HS-27A (cell line): ENCODE data around the gene SPEN.
"Not testable (repeated sequence)": the region's sequence is repeated elsewhere in the genome, so short reads cannot be mapped to it uniquely, and the experiment has no call there.

Source experiments
- DNase-seq: peaks from one replicate; pipeline ENCODE4 v3.0.0-alpha.2; 2012; ENCODE audit warnings: low read depth, missing footprints

Gene SPEN

DNA sequence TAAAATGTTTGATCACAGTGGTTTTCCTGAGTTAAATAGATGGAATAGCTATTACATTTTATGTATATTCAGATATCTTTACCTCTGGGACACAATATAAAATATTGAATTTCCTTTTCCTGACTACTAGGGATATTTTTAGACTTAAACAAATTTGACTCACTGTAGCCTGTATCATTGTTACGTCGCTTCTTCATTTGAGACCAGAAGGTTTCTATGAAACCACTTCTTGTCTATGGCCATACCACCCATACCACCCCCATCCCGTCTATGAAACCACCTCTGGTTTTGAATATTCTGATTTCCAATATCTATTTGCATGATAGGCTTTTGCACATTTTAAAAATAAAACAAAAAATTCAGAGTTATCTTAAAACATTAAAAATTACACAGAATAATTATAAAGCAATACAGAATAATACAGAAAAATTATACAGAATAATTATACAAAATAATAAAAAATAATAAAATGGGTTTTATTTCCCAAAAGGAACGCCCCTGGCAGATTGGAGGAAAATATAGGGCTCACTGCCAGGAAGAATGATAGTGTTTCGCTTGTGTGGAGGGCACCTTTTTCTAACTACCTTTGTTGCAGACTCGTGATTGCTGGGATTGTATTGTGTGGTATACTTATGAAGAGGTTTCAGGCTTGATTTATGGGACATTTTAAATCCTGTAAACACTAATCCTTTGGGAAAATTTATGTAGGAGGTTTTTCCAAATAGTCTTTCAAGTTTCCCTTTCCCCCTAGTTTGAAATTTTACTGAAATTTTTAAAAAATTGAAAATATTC is 4.7 kb downstream of the SPEN start:
- DNase-seq: no peak

DNA sequence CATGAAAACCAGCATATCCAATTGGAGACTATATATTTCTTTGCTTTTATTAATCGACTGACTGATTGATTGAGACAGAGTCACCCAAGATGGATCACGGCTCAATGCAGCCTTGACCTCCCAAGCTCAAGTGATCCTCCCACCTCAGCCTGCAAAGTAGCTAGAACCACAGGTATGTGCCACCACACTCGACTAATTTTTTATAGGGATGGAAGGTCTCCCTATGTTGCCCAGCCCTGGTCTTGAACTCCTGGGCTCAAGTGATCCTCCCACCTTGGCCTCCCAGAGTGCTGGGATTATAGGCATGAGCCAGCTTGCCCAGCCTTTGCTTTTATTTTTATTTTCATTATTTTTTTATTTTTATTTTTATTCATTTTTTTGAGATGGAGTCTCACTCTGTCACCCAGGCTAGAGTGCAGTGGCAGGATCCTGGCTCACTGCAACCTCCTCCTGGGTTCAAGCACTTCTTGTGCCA is 5.4 kb downstream of the SPEN start:
- no peak for DNase-seq

DNA sequence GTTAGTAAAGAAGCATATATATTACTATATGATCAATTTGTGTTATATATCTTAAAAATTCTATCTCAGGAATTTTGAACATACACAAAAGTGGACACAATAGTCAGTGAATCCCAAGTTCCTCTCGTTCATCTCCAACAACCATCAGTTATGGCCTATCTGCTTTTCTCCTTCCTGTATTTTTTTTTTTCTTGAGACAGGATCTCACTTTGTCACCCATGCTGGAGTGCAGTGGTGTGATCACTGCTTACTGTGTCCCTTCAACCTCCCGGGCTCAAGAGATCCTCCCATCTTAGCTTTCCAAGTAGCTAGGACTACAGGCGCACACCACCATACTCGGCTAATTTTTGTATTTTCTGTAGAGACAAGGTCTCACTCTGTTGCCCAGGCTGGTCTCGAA is 9.4 kb downstream of the SPEN start:
- DNase-seq: no peak

DNA sequence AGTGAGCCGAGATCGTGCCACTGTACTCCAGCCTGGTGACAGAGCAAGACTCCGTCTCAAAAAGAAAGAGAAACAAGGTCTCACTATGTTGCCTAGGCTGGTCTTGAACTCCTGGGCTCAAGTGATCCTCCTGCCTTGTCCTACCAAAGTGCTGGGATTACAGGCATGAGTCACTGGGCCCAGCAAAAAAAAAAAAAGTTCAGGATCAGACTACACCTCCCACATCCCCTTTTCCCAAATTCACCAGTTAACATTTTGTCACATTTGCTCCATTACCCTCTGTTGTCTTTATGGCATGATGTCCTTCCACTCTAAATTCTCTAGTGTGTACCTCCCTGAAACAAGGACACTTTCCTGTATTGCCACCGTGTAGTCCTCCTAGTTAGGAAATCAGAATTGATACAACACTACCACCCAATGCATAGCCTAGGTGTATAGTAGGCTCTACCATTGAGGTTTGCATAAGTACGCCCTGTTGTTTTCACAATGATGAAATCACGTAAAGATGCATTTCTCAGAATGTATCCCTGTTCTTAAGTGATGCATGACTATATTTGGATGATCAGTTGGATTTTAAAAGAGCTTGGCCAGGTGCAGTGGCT is 10.7 kb downstream of the SPEN start:
- DNase-seq: no peak

DNA sequence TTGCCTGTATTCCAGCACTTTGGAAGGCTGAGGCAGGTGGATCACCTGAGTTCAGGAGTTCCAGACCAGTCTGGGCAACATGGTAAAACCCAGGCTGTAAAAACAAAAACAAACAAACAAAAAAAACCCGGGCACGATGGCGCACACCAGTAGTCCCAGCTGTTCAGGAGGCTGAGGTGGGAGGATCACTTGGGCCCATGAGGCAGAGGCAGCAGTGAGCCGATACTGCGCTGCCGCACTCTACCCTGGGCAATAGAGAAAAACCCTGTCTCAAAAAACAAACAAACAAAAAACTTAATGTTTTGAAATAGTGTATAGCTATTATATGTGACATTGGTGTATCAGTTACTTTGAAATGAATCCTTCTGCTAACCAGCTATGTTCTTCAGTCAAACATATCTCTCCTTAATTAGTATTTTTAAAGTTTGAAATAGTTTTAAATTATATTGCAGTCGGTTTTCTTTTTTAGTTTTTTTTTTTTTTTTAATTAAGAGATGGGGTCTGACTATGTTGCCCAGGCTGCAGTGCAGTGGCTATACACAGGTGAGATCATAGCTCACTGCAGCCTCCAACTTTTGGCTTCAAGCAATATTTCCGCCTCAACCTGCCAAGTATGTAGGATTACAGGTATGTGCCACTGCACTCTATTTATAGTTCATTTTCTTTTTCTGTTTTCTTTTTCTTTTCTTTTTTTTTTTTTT is 11.3 kb downstream of the SPEN start:
- DNase-seq: no peak

DNA sequence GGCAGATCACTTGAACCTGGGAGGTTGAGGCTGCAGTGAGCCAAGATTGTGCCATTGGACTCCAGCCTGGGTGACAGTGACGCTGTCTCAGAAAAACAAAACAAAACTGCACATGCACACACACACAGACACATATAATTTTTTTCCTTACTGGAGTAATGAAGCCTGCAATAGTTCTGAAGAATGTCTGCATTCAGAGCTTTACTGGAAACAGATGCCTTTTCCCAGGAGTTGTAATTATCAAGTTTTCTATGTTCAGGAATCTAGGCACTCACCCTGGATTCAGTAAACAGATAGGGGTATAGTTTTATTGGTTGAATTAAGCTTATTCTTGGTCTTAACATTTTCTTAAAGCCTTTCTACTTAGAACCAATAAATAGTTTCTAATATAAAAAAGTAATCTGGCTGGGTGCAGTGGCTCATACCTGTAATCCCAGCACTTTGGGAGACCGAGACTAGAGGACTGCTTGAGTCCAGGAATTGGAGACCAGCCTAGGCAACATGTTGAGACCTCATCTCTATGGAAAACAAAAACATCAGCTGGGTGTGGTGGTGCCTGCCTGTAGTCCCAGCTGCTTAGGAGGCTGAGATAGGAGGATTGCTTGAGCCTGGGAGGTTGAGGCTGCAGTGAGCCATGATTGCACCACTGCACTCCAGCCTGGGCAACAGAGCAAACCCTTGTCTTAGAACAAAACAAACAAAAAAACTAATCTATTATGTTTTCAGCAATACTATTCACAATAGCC is 15.8 kb downstream of the SPEN start:
- no peak for DNase-seq

DNA sequence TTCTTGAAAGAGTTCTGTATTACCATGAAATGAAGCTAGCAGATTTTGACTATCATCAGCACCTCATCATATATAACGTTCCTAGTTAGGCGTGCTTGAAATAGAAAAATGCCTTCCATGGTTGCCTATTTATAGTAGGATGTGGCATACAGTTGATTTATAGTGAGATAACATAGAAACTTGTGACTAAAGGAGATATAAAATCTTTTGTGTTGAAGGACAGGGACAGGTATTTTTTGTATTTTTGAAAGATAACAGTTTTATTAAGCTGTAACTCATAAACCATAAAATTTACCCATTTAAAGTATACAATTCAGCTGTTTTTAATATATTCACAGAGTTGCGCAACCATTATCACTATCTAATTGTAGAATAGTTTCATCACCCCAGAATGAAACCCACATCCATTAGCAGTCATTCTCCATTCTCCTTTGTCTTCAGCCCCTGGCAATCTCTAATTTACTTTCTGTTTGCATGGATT is 19.3 kb downstream of the SPEN start:
- no peak for DNase-seq

DNA sequence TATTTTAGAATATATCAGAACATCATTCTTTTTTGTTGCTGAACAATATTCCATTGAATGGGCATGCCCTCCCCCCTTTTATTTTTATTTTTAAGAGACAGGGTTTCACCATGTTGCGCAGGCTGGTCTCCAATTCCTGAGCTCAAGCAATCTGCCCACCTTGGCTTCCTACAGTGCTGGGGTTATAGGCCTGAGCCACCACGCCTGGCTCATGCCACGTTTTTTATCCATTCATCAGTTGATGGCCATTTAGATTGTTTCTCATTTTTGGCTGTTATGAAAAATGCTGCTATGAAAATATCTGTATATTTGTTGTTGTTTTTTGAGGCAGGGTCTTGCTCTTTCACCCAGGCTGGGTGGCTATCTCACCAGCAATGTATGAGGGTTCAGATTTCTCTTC is 19.8 kb downstream of the SPEN start:
- DNase-seq: no peak

DNA sequence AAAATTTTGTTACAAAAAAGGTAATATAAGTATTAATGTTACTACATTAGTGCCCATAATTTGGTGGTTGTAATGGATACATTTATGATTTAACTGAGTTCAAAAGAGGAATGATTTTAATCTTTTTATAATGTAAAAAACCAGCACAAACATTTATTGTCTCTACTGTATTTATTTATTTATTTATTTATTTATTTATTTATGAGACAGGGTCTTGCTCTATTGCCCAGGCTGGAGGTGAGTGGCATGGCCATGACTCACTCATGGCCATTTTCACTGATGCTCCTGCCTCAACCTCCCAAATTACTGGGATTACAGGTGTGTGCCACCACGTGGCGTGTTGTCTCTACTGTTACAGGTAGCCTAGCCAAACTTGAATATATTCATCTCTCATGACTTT is 21.9 kb downstream of the SPEN start:
- no peak for DNase-seq

DNA sequence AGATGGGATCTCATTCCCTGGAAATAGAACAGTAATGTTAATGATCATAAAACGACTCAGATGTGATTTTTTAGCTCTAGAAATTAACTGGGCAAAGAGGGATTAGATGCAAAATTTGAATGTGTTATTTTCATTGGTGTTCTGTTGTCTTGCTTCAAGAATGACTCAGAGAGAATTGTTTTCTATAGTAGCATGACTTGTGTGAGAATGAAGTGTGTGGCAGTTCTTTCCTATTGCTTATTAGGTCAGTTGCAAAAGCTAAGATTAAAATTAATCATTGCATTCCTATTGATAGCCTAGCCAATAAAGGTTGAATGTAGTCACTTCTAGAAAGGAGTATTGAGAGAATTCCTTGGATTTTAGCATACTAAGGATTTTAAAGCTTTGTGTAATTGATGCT is 22.9 kb downstream of the SPEN start:
- DNase-seq: no peak

DNA sequence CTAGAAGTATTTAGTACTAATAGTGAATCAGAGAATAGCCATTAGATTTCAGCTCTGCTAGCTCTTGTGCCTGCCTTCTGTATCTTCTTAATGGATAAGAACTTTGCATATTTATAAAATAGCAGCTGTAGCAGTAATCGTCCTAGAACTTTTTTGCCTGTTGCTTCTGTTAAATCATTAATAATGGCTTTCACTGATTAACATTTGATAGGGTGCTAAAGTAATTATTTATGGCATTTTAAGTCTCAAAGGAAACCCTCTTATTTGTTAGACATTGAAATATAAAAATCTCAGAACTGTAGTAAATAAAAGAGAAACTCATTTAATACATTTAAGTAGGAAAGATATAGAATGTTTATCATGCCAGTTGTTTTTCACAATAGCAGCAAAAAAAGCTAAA is 27.0 kb downstream of the SPEN start:
- no peak for DNase-seq

DNA sequence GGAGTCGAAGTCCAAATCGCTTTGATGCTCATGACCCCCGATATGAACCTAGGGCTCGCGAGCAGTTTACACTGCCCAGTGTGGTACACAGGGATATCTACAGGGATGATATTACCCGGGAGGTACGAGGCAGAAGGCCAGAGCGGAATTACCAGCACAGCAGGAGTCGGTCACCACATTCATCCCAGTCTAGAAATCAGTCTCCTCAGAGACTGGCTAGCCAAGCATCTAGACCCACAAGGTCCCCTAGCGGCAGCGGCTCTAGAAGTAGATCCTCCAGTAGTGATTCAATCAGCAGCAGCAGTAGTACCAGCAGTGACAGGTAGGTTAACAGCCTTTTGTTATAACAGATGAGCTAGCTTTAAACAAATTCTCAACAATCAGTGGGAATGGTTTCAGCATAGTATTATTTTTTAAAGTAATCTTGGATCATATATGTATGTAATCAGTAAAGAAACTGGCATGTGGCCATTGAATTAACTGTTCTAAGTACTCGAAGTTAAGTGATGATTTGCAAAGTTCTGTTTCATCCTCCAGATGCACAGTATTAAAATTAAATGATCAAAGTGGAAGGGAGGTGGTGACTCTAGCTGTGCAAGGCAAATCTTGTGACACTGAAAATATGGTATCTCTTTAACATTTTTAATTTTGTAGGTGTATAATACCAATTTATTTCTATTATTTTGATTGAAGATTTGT is 29.0 kb downstream of the SPEN start:
- no peak for DNase-seq

DNA sequence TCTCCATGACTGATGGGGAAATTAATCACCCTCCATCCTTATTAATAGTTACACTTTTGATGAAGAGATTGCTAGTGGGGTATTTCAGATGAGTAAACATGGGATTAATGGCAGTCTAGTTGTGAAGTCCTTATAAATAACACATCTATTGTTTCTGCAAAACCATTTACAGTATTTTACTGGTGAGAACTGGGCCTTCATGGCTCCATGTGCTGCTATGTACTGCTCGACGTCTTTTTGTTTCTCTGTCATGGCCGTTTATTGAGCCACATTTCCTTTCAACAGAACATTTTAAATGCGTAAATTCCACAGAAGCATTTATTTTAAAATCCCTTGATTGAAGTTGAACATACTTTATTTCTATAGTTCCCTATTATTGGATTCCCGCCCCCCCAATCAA is 34.5 kb downstream of the SPEN start:
- no peak for DNase-seq

DNA sequence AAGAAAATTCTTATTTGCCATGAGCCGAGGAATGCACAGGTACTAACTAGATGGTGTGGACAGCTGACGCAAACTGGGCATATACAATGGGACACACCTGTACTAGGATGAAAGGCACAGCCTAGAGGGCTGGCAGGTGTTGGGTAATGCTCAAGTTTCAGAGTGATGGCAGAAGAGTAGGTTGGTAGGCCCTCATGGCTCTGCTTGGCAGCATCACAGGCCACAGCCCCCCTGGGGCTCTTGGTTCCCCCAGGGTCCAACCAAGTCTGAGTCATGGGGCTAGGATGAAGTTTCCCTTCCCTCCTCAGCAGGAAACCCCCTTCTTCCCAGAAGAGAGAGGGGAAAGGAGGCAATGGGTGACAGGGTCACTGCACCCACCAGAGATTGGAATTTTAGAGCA is 35.2 kb downstream of the SPEN start:
- no peak for DNase-seq

DNA sequence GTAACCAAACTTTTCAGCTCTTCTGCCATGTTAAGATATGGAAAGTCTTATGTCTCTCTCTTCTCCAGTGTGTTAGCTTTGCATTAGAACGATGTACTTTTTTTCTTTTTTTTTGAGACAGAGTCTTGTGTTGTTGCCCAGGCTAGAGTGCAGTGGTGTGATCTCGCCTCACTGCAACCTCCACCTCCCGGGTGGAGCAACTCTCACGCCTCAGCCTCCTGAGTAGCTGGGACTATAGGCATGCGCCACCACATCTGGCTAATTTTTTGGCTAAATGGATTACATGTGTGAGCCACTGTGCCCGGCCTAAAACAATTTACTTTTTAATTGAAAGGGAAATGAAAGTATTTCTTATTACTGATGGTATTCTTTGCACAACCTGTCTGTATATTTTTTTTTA is 35.8 kb downstream of the SPEN start:
- DNase-seq: no peak

DNA sequence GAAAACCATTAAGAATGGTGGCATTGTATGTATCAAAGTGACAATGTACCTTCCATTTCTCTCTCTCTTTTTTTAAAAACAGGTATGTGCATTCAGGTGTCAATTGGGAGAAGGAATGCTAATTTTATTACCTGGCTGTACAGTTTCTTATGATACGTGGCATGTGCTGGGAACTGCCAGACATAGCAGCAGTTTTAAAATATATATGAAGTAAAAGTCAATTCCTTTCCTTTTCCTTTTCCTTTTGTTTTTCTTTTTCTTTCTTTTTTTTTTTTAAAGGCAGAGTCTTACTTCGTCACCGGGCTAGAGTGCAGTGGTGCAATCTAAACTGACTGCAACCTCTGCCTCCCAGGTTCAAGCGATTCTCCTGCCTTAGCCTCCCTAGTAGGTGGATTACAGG is 37.0 kb downstream of the SPEN start:
- no peak for DNase-seq

DNA sequence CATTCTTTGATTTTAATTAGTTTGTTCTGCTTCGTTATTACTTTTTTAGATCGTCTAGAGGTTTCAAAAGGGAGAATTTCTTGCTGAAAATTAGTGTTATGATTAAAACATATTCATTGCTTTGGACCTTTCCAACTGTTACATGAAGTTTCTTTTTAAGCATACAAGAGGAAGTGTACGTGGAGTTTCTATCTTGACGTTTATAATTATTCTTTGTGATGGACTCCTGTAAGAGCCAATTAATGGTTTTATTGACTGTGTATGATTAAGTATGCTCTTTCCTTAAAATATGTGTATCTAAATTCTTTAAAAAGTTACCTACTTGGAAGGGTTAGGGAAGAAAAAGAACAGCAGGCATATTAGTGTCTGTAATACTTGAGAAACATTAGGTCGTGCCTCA is 37.8 kb downstream of the SPEN start:
- no peak for DNase-seq

DNA sequence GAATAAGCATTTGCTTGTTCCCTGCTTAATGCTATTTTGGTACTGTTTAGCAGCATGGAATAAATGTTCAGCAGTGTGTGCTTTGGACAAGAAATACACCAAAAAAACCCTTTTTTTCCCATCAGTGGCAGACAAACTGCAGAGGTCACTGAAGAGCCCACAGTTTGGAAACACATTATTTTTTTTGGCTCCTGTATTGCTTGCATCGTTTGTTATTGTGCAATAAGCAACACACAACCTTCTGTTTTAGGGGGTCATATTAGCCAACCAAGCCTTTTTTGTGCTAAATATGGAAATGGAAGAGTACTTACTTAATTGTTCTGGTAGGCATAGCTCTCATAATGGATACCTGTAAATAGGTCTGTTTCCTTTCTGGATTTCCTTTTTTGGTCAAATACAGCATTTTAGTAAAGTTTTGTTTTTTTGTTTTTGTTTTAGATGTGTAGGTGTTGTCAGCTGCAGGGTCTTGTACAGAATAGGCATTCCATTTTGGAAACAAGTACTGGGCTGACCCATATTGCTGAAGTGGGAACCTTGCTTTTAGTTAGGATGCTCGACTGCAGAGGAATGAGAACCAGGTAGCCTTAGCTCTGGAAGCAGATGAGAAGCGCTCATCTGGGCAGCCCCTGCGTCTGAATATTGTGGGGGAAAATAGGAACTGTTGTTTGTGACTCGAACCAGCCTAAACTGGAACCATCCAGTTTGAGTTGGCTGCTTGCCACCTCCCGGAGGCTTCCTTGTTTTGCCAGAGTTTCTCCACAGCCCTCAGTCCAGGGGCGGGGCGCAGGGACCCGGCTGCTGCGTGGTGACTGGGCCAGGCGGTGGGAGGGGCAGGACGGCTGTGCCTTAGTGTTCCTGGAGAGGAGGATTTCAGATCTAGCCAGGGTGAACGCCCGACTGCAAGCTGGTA is 38.4 kb downstream of the SPEN start:
- peak; percentile 91 for DNase-seq

DNA sequence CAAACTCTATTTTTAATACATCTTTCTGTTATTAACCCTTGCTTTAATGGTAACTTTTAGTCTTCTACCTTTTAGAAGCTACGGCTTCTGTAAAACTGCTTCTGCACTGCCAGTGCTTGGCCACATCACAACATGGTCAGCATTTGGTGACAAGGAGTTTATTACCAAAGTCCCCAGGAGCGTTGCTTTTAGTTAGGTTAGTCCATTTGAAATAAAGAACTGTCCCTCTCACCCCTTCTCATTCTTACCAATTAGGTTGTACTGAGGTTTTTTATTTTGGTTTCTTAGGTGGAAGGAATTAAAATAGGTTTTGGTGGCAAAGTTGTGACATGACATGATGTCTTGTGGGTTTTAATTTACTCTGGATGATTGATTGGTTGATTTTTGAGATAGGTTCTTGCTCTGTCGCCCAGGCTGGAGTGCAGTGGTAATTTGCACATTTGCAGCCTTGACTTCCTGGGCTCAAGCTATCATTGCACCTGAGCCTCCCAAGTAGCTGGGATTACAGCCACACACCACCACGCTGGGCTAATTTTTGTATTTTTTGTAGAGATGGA is 39.2 kb downstream of the SPEN start:
- no peak for DNase-seq

DNA sequence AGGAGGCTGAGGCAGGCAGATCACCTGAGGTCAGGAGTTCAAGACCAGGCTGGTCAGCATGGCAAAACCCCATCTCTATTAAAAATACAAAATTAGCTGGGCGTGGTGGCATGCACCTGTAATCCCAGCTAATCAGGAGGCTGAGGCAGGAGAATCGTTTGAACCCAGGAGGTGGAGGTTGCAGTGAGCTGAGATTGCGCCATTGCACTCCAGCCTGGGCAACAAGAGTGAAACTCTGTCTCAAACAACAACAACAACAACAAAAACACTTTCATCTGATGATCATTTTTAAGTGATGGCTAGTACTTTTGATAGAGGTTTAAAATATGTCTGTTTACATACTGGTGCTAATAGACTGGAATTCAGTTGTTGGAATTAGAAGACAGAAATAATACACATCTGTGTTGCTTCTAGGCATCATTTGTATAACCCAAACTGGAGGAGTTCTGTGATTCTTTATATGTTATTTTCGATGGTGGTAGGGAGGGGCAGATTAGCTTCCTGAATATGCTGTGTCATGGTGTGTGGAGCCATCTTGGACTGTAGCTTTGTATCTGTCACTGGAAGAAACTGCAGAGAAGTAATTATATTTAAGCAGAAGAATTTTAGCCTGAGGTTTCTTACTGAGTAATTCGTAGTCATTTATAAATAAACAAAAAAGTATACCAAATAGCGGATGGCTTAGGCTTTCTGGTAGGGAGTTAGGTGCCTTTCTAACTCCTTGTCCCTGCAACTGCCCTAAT is 45.5 kb downstream of the SPEN start:
- DNase-seq: not testable (repeated sequence)
